Brain microvascular endothelial cell (primary cell): Measurements from ENCODE around the gene TNRC6B.
A peak's percentile ranks its signal among the peaks of the same experiment; 100 is the strongest.

Experiments
- DNase-seq: peaks from one replicate; pipeline ENCODE4 v3.0.0-alpha.2; 2020
- H3K27ac ChIP-seq: fragments of 250-450 bp; sonication (Bioruptor Pico); 2 replicates; pipeline ENCODE4 v1.5.1; 2020; ENCODE audit warnings: mild to moderate bottlenecking, moderate library complexity
- H3K27me3 ChIP-seq: fragments of 250-450 bp; sonication (Bioruptor Pico); replicated peaks from 2 replicates; pipeline ENCODE4 v1.5.1; 2020; ENCODE audit warnings: mild to moderate bottlenecking
- H3K36me3 ChIP-seq: fragments of 250-450 bp; sonication (Bioruptor Pico); replicated peaks from 2 replicates; pipeline ENCODE4 v1.5.1; 2020; ENCODE audit warnings: mild to moderate bottlenecking
- H3K4me3 ChIP-seq: 2 replicates; pipeline ENCODE4 v1.5.1; 2011; ENCODE audit warnings: low read depth, mild to moderate bottlenecking, control low read depth, low read length, moderate library complexity
- in situ Hi-C: cut with HindIII; loops from 2 replicates; pipeline ENCODE4 v1.10.0; 2017; ENCODE audit warnings: low sequenced_read_pairs, low pct_ligation_motif_present
- TF ChIP-seq, protein P1 (sequence below): IDR thresholded peaks from 2 replicates; pipeline ENCODE4 v1.5.1; 2011; ENCODE audit warnings: low read depth, mild to moderate bottlenecking, moderate library complexity, low read length, control low read depth, inconsistent platforms; ENCODE audit errors: missing control alignments

Gene TNRC6B

DNA sequence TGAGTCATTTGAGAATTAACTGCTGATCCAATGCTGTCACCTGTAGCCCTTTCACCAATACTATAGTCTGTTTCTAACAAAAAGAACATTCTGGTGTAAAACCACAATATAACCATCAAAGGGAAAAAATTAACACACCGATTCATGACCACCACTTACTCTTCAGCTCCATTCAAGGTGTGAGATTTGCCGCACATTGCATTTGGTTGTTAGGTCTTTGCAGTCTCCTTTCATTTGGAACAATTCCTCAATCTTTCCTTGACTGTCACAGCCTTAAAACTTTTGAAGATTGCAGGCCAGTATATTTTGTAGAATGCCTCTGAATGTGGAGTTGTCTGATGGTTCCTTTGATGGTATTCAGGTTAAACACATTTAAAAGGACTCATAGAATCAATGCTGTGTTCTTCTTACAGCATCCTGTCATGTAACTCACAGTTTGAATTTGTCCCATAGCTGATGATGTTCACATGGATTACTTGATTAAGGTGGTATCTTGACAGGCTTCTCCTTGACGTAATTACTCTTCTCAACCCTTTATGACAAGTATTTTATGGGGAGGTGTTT, 63.6 kb downstream of the TNRC6B start:
- H3K36me3 ChIP-seq, result no peaks in the 10 kb centered on the region
- TF ChIP-seq, protein P1, sequence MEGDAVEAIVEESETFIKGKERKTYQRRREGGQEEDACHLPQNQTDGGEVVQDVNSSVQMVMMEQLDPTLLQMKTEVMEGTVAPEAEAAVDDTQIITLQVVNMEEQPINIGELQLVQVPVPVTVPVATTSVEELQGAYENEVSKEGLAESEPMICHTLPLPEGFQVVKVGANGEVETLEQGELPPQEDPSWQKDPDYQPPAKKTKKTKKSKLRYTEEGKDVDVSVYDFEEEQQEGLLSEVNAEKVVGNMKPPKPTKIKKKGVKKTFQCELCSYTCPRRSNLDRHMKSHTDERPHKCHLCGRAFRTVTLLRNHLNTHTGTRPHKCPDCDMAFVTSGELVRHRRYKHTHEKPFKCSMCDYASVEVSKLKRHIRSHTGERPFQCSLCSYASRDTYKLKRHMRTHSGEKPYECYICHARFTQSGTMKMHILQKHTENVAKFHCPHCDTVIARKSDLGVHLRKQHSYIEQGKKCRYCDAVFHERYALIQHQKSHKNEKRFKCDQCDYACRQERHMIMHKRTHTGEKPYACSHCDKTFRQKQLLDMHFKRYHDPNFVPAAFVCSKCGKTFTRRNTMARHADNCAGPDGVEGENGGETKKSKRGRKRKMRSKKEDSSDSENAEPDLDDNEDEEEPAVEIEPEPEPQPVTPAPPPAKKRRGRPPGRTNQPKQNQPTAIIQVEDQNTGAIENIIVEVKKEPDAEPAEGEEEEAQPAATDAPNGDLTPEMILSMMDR, result no peak
- no peak overlapping the region for H3K27ac ChIP-seq
- in situ Hi-C loops, result no loop called here
- no peak overlapping the region for H3K4me3 ChIP-seq
- no peak for DNase-seq
- no peaks in the 10 kb centered on the region for H3K27me3 ChIP-seq

DNA sequence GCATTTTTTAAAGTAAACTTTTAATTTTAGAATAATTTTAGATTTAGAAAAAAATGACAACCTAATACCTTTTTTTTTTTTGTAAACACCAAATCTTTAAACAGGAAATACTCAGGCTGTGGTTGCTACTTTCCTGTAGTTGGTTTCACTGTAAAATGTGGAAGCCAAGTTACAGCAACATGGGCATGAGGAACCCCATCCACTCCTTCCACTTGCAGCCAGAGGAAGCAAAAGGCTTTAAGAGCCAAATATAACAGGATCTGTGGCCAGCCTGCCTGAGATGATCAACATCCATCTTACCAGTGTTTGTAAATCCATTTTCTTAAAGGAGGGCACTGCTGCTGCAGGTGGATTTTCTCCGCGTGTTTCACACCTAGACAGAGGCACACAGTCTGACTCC, 66.2 kb downstream of the TNRC6B start:
- Histone ChIP-seq H3K27ac (no peak overlapping the region), H3K36me3 (no peaks in the 10 kb centered on the region), H3K27me3 (no peaks in the 10 kb centered on the region), H3K4me3 (no peak overlapping the region)
- TF ChIP-seq, protein P1, result no peak
- no peak for DNase-seq
- in situ Hi-C loops, result no loop called here

DNA sequence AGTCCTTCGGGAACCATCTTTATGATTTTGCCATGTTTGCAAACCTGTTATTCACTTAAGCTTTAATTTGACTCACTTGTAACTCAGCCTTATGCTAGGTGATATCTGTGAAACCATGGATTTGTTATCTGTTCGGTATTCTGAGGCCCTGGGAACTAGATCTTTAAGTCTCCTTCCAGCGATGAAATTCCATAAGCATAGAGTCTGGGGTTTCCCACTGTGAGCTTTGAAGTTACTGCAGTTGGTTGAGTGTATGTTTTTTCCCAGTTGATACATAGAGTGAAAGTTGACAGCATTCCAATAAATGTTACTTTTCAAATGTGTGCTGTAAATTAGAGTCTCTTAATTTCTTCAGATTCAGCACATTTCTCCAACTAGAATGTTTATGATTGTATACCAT, 66.9 kb downstream of the TNRC6B start:
- H3K27me3 ChIP-seq, result no peaks in the 10 kb centered on the region
- in situ Hi-C loops, result no loop called here
- DNase-seq, result peak; percentile 16
- H3K27ac ChIP-seq, result no peak overlapping the region
- H3K36me3 ChIP-seq, result no peaks in the 10 kb centered on the region
- no peak overlapping the region for H3K4me3 ChIP-seq
- TF ChIP-seq, protein P1, result no peak

DNA sequence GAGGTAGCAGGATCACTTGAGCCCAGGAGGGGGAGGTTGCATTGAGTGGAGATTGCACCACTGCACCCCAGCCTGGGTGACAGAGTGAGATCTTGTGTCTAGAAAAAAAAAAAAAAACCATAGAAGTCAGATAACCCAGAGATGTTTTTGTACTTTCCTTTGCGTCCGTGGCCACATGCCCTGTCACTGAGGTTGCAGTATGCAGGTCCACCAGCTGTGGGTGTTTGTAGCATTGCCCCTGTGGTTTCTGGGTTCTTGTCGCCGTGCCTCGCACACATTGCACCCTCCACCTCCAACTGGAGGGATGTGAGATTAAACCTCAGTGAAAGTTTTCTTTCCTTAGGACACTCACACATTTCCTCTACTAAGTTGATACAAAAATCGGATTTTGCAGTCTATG, 70.3 kb downstream of the TNRC6B start:
- no peak for DNase-seq
- H3K27me3 ChIP-seq, result no peaks in the 10 kb centered on the region
- in situ Hi-C loops, result no loop called here
- H3K4me3 ChIP-seq, result no peak overlapping the region
- TF ChIP-seq, protein P1, result no peak
- H3K27ac ChIP-seq, result no peak overlapping the region
- no peaks in the 10 kb centered on the region for H3K36me3 ChIP-seq

DNA sequence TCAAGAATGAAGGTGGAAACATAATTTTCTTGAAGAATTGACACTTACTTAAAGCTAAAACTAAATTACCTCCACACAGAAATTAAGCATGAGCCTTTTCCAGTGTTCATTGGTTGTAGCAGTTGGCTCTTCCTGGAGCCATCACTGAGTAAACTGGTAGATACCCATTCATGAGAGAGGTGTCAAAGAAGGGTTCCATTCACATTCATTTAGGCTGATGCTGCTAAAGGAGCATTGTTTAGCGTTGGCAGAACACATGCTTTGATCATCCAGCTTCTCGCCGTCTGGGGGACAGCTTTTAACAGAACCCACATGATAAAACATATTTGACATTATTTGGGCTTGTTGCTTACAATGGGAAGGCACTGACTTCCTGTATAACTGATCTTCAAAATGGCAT, 71.6 kb downstream of the TNRC6B start:
- H3K4me3 ChIP-seq, result no peak overlapping the region
- no peak overlapping the region for H3K27ac ChIP-seq
- no peaks in the 10 kb centered on the region for H3K36me3 ChIP-seq
- in situ Hi-C loops, result no loop called here
- DNase-seq, result no peak
- no peaks in the 10 kb centered on the region for H3K27me3 ChIP-seq
- TF ChIP-seq, protein P1, result no peak

DNA sequence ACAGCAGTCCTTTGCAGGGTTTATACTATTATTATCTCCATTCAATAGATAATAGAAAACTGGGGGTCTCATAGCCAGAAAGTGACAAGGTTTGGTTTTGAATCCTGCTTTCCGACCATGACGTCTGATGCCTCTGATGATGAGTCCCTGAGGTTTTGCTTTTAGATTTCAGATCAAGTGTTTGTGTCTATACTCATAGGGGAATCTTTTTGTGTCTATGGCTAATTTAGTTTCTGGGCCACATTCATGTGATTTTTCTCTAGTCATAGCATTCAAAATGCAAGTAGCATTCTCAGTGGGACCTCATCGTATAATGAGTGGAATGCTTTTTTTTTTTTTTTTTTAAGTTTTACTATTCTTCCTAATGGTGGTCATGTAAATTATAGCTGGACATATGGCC, 72.9 kb downstream of the TNRC6B start:
- H3K4me3 ChIP-seq, result no peak overlapping the region
- no peak overlapping the region for H3K27ac ChIP-seq
- in situ Hi-C loops, result no loop called here
- no peaks in the 10 kb centered on the region for H3K36me3 ChIP-seq
- DNase-seq, result no peak
- H3K27me3 ChIP-seq, result no peaks in the 10 kb centered on the region
- TF ChIP-seq, protein P1, result no peak
